Measurements from ENCODE around the gene P2RX4. TPM values are rescaled to one million over a fixed set of nuclear protein-coding genes. Genes with fewer than 3 reads are reported as not detected.

Gene P2RX4
- total and polyA plus RNA-seq, 2 of the 8 experiments (the other 6 are each of a cell fraction or from before 2014, with no cell fraction given): 9.5 to 12.2 TPM

DNA sequence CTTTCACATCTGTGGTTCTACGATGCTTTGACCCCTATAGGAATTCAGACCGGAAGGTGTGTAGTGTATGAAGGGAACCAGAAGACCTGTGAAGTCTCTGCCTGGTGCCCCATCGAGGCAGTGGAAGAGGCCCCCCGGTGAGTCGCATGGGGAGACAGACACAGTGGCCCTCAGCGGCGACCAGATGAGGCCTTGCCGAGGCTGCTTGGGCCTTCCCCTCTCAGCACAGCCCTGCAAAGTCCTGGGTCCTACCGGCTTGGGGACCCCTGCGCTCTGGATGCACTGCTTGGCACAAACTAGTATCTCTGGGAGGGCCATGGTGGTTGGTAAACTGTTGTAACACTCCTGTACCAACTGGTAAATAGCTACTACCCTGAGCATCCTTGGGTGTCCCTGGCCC, 47.5 kb upstream of the P2RX4 start:
- H3K23ac ChIP-seq (ENCODE audit: insufficient read length): no peak overlapping the region
- no peak overlapping the region for H2BK120ac ChIP-seq (replicated peaks; ENCODE audit: low read depth, low read length)
- no peaks in the 10 kb centered on the region for H4K20me1 ChIP-seq (replicated peaks in 1 of 2; ENCODE audit: control insufficient read depth in 1 of 2, insufficient read depth in 2 of 2, low read length in 2 of 2)
- no peak for TF ChIP-seq BCL11A (IDR thresholded peaks at IDR 0.05; ENCODE audit: low read depth in 2 of 2, low read length in 2 of 2)
- no peak for TF ChIP-seq SP4 (IDR thresholded peaks at IDR 0.05; ENCODE audit: low read length)
- no peak for TF ChIP-seq ASH2L (IDR thresholded peaks at IDR 0.05; ENCODE audit: low read length)
- no peak for TF ChIP-seq JUND (IDR thresholded peaks at IDR 0.05; ENCODE audit: low read length)
- TF ChIP-seq ZNF274 (IDR thresholded peaks at IDR 0.05; ENCODE audit: borderline replicate concordance, extremely low read depth, low read length): no peak
- TF ChIP-seq RAD21 (IDR thresholded peaks at IDR 0.05 in 1 of 2, conservative IDR thresholded peaks at IDR 0.05 in 1 of 2; ENCODE audit: low read depth in 2 of 2, low read length in 2 of 2): no peak
- no peak for TF ChIP-seq RFX5 (IDR thresholded peaks at IDR 0.05; ENCODE audit: borderline replicate concordance, low read depth, low read length)
- TF ChIP-seq SIRT6 (IDR thresholded peaks at IDR 0.05; ENCODE audit: low read length): no peak
- no peaks in the 10 kb centered on the region for H3K23me2 ChIP-seq (ENCODE audit: low read depth, low read length)
- H3K4me3 ChIP-seq (ENCODE audit: extremely low read depth in 1 of 4, insufficient read depth in 2 of 4, low read depth in 3 of 4, low read length in 4 of 4): no peak overlapping the region
- DNase-seq (ENCODE audit: low read depth in 1 of 2, low spot score in 2 of 2) (no peak), FAIRE-seq (no peak)
- H3K9ac ChIP-seq (replicated peaks in 1 of 4; ENCODE audit: extremely low read depth in 1 of 4, low read depth in 3 of 4, low read length in 3 of 4): no peak overlapping the region
- no peak overlapping the region for H2BK5ac ChIP-seq (ENCODE audit: low read depth, low read length)
- POLR2A ChIA-PET (ENCODE audit: partially characterized antibody): no interaction called here
- H3K9me3 ChIP-seq (ENCODE audit: insufficient read depth in 2 of 2, low read depth in 1 of 2, low read length in 1 of 2): no peaks in the 10 kb centered on the region
- 87% methylated on average over 10 of the region's 10 CpGs; no CpG with 5 or more reads in 1 of the 2 experiments for WGBS, 2 experiments (ENCODE audit: extremely low coverage in 1 of 2, insufficient coverage in 1 of 2, insufficient read length in 1 of 2, insufficient replicate concordance in 2 of 2, low coverage in 1 of 2, low lambda C conversion rate in 2 of 2, missing lambda C conversion rate in 1 of 2)
- H4K8ac ChIP-seq (ENCODE audit: extremely low read depth, insufficient read depth, low read length): no peak overlapping the region; the same call in 1 of the 2 replicates
- no peak overlapping the region for H4K5ac ChIP-seq (ENCODE audit: insufficient read length, low read depth, low read length)
- no peak overlapping the region for H3K14ac ChIP-seq (ENCODE audit: insufficient read length)
- H2BK12ac ChIP-seq (ENCODE audit: low read depth, low read length): no peak overlapping the region
- H3K4ac ChIP-seq (replicated peaks; ENCODE audit: insufficient read length, low read depth, low read length): no peak overlapping the region
- H4K91ac ChIP-seq (replicated peaks; ENCODE audit: insufficient read length, low read length): no peak overlapping the region
- H2AK5ac ChIP-seq (ENCODE audit: low read depth, low read length): no peak overlapping the region
- no peak overlapping the region for H3K18ac ChIP-seq (ENCODE audit: extremely low read depth, low read length)
- CTCF ChIA-PET (ENCODE audit: partially characterized antibody): no interaction called here
- H3K4me1 ChIP-seq (replicated peaks in 1 of 4; ENCODE audit: control insufficient read depth in 3 of 4, insufficient read depth in 4 of 4, low read length in 3 of 4): no peaks in the 10 kb centered on the region
- H2BK20ac ChIP-seq (ENCODE audit: low read length): no peak overlapping the region
- no peaks in the 10 kb centered on the region for H3K36me3 ChIP-seq (ENCODE audit: control insufficient read depth in 2 of 4, insufficient read depth in 4 of 4, low read length in 3 of 4)
- no peak overlapping the region for H2AFZ ChIP-seq (ENCODE audit: low read length)
- H3K4me2 ChIP-seq (ENCODE audit: insufficient read depth in 1 of 2, low read depth in 2 of 2, low read length in 2 of 2): no peak overlapping the region
- H3K27ac ChIP-seq (ENCODE audit: low read depth, low read length): no peak overlapping the region
- no peaks in the 10 kb centered on the region for H3K27me3 ChIP-seq (replicated peaks in 1 of 4; ENCODE audit: control insufficient read depth in 3 of 4, extremely low read depth in 1 of 4, insufficient read depth in 3 of 4, low read length in 3 of 4)
- H3K79me2 ChIP-seq (ENCODE audit: control insufficient read depth in 1 of 2, insufficient read depth in 2 of 2, low read length in 2 of 2): no peaks in the 10 kb centered on the region
- no peaks in the 10 kb centered on the region for H3K79me1 ChIP-seq (ENCODE audit: low read depth, low read length)
- H2BK15ac ChIP-seq (ENCODE audit: low read length): no peak overlapping the region
- H3K56ac ChIP-seq (replicated peaks; ENCODE audit: insufficient read length, low read depth, low read length): no peak overlapping the region
